ENCODE data around the gene ZNF398.
A peak's percentile ranks its signal among the peaks of the same experiment; 100 is the strongest.

The ZNF398 gene

GRCh38 chr7:149205690-149206381 is 58.6 kb downstream of the ZNF398 start:
- H3K36me3 ChIP-seq = peaks cover 85% of the 10 kb centered on the region

GRCh38 chr7:149207324-149208035 is 60.2 kb downstream of the ZNF398 start:
- Histone ChIP-seq H3K9me3 (no peaks in the 10 kb centered on the region), H3K36me3 (peaks cover 87% of the 10 kb centered on the region), H3K4me3 (ENCODE audit: low read depth, low read length) (no peak overlapping the region), H3K4me1 (no peaks in the 10 kb centered on the region), H3K27me3 (no peaks in the 10 kb centered on the region)
- no peak for DNase-seq
- TF ChIP-seq CTCF (IDR thresholded peaks at IDR 0.05; ENCODE audit: low read depth, low read length) = no peak

More at GRCh38 chr7:149205690-149206381, 58.6 kb downstream of the ZNF398 start:
- Histone ChIP-seq H3K9me3 (no peaks in the 10 kb centered on the region), H3K4me3 (ENCODE audit: low read depth, low read length) (no peak overlapping the region), H3K4me1 (no peaks in the 10 kb centered on the region), H3K27me3 (no peaks in the 10 kb centered on the region)
- DNase-seq = no peak
- no peak for TF ChIP-seq CTCF (IDR thresholded peaks at IDR 0.05; ENCODE audit: low read depth, low read length)

- TF ChIP-seq CTCF (IDR thresholded peaks at IDR 0.05; ENCODE audit: low read depth, low read length) = peak; percentile 84
- DNase-seq = peak; percentile 66
- Histone ChIP-seq H3K36me3 (peaks cover 87% of the 10 kb centered on the region), H3K9me3 (no peaks in the 10 kb centered on the region), H3K27me3 (no peaks in the 10 kb centered on the region), H3K4me1 (no peaks in the 10 kb centered on the region), H3K4me3 (ENCODE audit: low read depth, low read length) (no peak overlapping the region)
Measured at GRCh38 chr7:149209518-149210269, 62.4 kb downstream of the ZNF398 start.

GRCh38 chr7:149210551-149210950 is 63.3 kb downstream of the ZNF398 start:
- H3K36me3 ChIP-seq = peaks cover 90% of the 10 kb centered on the region
- H3K27me3 ChIP-seq = no peaks in the 10 kb centered on the region
- no peak overlapping the region for H3K4me3 ChIP-seq (ENCODE audit: low read depth, low read length)
- H3K9me3 ChIP-seq = no peaks in the 10 kb centered on the region
- no peaks in the 10 kb centered on the region for H3K4me1 ChIP-seq
- DNase-seq = no peak
- TF ChIP-seq CTCF (IDR thresholded peaks at IDR 0.05; ENCODE audit: low read depth, low read length) = no peak

GRCh38 chr7:149214020-149214720 is 66.9 kb downstream of the ZNF398 start:
- no peaks in the 10 kb centered on the region for H3K4me1 ChIP-seq
- no peak for DNase-seq
- TF ChIP-seq CTCF (IDR thresholded peaks at IDR 0.05; ENCODE audit: low read depth, low read length) = no peak
- H3K27me3 ChIP-seq = no peaks in the 10 kb centered on the region
- H3K9me3 ChIP-seq = no peaks in the 10 kb centered on the region
- H3K36me3 ChIP-seq = peaks cover 96% of the 10 kb centered on the region
- H3K4me3 ChIP-seq (ENCODE audit: low read depth, low read length) = no peak overlapping the region
